Right cardiac atrium (tissue), 5 donors: ENCODE data around the gene SNAP29. TPM values are rescaled to one million over a fixed set of nuclear protein-coding genes. Genes with fewer than 3 reads are reported as not detected.
"Not testable (repeated sequence)": the region's sequence is repeated elsewhere in the genome, so short reads cannot be mapped to it uniquely, and the experiment has no call there.

ENCODE experiments used
- ATAC-seq, 2 donors: fragments of 200-7000 bp; cut with Tn5 transposase; one replicate each; pipeline versions ENCODE4 v1.8.0 to v1.9.1; 2020; ENCODE audit warnings: moderate library complexity in 2 of 2, mild to moderate bottlenecking in 1 of 2
- DNase-seq, 3 donors: peaks; one replicate each; pipeline ENCODE4 v3.0.0-alpha.2; 2020
- H3K27ac ChIP-seq: one replicate; pipeline ENCODE4 v1.5.1; 2013; ENCODE audit warnings: mild to moderate bottlenecking, low read length, control low read depth, moderate library complexity
- H3K27me3 ChIP-seq: one replicate; pipeline ENCODE4 v1.6.1; 2013; ENCODE audit not compliant: control insufficient read depth, insufficient read depth
- H3K4me1 ChIP-seq: one replicate; pipeline ENCODE4 v1.6.1; 2013; ENCODE audit warnings: low read length; ENCODE audit not compliant: control insufficient read depth, insufficient read depth
- H3K4me3 ChIP-seq: one replicate; pipeline ENCODE4 v1.5.1; 2013; ENCODE audit warnings: low read length, control low read depth
- H3K9me3 ChIP-seq: one replicate; pipeline ENCODE4 v1.6.1; 2013; ENCODE audit warnings: low read length; ENCODE audit not compliant: control insufficient read depth
- WGBS: extraction: QIAGEN DNeasy Blood & Tissue Kit; methylation state at CpG from one replicate; pipeline ENCODE4 v1.1.7; 2013; 5-methylcytosine and 5-hydroxymethylcytosine counted together
- intact Hi-C, 4 donors: fragments of 100-400 bp; cut with DNase I; formaldehyde crosslinking; loops; one replicate each; pipeline versions ENCODE4 v1.11.0 to v1.14.0; 2022 to 2023
- polyA plus RNA-seq: library from polyadenylated mRNA; stranded (reverse); fragments of 200-250 nt; gene quantifications from one replicate; pipeline ENCODE4 v1.2.3, GENCODE V29; 2013
- total RNA-seq, 4 donors: library from RNA; stranded (reverse); fragmentation: NEBNext Ultra II Directional; extraction: Animal tissue kit (Norgen Biotek cat#: 25700); gene quantifications; one replicate each; pipeline ENCODE4 v1.2.1, GENCODE V29; 2021
- donor health status: healthy with polysubstance abuse.
- donor health status: DM: no; HTN: yes; CAD: no.
- donor health status: DM: no; HTN: no; CAD: no.
- donor health status: DM: no; HTN: yes; CAD: no; lungs with severe emphysema.
- donor health status: DM: yes; HTN: yes; CAD: no.

Gene SNAP29
- total and polyA plus RNA-seq, 5 donors: 18.8 to 27.8 (median 26.1) TPM

DNA sequence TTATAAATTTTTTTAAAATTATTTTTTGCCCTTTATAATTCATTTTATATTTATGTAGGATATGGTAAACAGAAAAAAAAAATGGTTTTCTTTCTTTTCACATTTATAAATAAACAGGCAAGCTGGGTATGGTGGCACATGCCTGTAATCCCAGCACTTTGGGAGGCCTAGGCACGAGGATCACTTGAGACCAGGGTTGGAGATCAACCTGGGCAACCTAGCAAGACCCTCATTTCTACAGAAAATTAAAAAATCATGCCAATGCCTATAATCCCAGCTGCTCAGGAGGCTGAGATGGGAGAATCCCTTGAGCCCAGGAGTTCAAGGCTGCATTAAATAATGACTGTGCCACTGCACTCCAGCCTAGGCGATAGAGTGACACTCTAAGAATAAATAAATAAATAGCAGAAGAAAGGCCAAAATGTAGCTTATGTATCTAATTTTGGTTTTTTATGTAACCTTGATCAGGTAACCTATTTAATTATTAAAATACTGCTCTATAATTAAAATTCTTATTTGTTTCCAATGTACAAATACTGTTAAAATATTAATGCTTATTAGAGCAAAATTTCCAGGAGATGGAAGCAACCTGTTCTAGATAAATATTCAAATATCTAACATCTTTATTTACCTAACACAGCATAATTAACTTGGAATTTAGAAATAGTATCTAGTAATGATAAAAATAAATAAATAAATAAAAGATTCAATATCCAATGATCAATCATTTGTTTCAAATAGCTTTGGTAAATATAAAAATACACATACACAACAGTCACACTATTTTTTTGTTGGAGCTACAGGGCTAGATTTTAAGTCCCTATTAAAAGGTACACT lies 21.6 kb upstream of the SNAP29 start:
- Histone ChIP-seq H3K27me3 (no peaks in the 10 kb centered on the region), H3K27ac (no peak overlapping the region), H3K4me3 (no peak overlapping the region), H3K4me1 (peaks cover 4% of the 10 kb centered on the region), H3K9me3 (no peaks in the 10 kb centered on the region)
- intact Hi-C loops: no loop called here
- ATAC-seq (no peak), DNase-seq (no peak)
- 96% methylated on average over 2 of the region's 2 CpGs for WGBS

DNA sequence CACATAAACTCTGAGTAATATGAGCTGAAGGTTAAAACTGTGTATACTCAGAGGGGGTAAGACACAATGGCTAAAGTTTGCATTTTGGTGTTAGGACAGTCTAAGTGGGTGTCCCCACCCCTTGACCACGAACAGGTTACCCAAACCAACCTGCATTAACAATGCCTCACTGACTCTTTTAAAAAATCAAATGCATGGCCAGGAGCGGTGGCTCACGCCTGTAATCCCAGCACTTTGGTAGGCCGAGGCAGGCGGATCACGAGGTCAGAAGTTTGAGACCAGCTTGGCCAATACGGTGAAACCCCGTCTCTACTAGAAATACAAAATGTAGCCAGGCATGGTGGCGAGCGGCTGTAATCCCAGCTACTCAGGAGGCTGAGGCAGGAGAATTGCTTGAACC lies 19.5 kb upstream of the SNAP29 start:
- H3K27ac ChIP-seq, ATAC-seq, H3K9me3 ChIP-seq, DNase-seq, H3K4me3 ChIP-seq, H3K27me3 ChIP-seq, intact Hi-C loops, H3K4me1 ChIP-seq: not testable (repeated sequence)
- 98% methylated on average over 10 of the region's 10 CpGs for WGBS

GRCh38 chr22:20839837-20840645 lies 18.8 kb upstream of the SNAP29 start:
- ATAC-seq: no peak
- H3K27me3 ChIP-seq: no peaks in the 10 kb centered on the region

DNA sequence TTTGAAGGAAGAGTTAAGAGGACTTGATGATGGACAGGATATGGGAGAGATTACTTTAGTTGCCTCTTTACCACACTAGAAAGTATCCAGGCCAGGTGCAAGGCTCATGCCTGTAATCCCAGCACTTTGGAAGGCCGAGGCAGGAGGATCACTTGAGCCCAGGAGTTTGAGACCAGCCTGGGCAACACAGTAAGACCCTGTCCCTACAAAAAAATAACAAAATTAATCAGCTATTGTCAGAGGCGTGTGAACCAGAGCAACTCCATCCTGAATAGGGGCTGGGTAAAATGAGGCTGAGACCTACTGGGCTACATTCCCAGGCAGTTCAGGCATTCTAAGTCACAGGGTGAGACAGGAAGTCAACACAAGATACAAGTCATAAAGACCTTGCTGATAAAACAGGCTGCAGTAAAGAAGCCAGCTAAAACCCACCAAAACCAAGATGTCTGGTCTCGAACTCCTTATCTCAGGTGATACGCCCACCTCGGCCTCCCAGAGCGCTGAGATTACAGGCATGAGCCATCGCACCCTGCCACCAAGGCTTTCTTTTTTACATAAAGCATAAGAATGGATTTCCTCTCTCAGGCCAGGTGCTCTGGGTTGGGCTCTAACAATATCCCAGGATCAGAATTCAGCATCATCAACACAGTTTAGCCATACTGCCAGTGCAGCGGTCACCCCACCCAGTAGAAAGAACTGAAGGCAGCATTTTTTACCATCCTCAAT lies 18.0 kb upstream of the SNAP29 start:
- no peak for DNase-seq
- Histone ChIP-seq H3K4me3 (no peak overlapping the region), H3K27me3 (no peaks in the 10 kb centered on the region), H3K4me1 (peaks cover 6% of the 10 kb centered on the region), H3K9me3 (no peaks in the 10 kb centered on the region), H3K27ac (no peak overlapping the region)
- no peak for ATAC-seq
- intact Hi-C loops: no loop called here
- WGBS: 80% methylated on average over 8 of the region's 8 CpGs

More at GRCh38 chr22:20839837-20840645, 18.8 kb upstream of the SNAP29 start:
- H3K4me1 ChIP-seq: peaks cover 4% of the 10 kb centered on the region
- intact Hi-C loops: no loop called here
- no peaks in the 10 kb centered on the region for H3K9me3 ChIP-seq
- no peak overlapping the region for H3K27ac ChIP-seq
- WGBS: 85% methylated on average over 3 of the region's 3 CpGs
- no peak for DNase-seq
- H3K4me3 ChIP-seq: no peak overlapping the region

DNA sequence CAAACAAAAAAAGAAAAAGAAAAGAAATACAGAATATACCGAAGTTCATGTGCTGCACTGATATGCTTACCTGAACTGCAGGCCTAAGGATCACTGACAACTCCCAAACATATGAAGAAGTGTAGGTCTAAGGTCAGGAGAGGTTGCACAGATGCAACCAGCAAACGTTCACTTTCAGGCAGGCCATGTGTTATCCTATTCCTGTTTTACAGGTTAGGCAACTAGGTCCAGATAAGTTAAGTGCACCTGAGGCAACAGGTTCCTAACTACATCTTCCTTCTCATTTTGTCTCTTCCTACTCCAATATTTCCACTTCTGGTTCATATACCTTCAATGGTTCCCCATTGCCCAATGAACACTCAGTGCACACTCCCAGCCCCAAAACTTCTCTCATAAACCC lies 15.3 kb upstream of the SNAP29 start:
- Histone ChIP-seq H3K4me1 (peaks cover 6% of the 10 kb centered on the region), H3K27me3 (no peaks in the 10 kb centered on the region), H3K4me3 (no peak overlapping the region), H3K27ac (no peak overlapping the region), H3K9me3 (no peaks in the 10 kb centered on the region)
- ATAC-seq: no peak
- intact Hi-C loops: no loop called here
- no peak for DNase-seq
- 24% methylated on average over 2 of the region's 2 CpGs for WGBS

- Histone ChIP-seq H3K27ac (no peak overlapping the region), H3K4me1 (peaks cover 6% of the 10 kb centered on the region), H3K4me3 (no peak overlapping the region), H3K27me3 (no peaks in the 10 kb centered on the region), H3K9me3 (no peaks in the 10 kb centered on the region)
- WGBS: 83% methylated on average over 5 of the region's 5 CpGs
- intact Hi-C loops: no loop called here
- DNase-seq (no peak), ATAC-seq (no peak)
Measured at GRCh38 chr22:20844055-20845037, 14.5 kb upstream of the SNAP29 start.

GRCh38 chr22:20847318-20847822 lies 11.4 kb upstream of the SNAP29 start:
- H3K27me3 ChIP-seq: no peaks in the 10 kb centered on the region
- no peaks in the 10 kb centered on the region for H3K9me3 ChIP-seq
- no peak for ATAC-seq
- H3K4me3 ChIP-seq: no peak overlapping the region
- 93% methylated on average over 2 of the region's 2 CpGs for WGBS
- H3K27ac ChIP-seq: no peak overlapping the region
- peaks cover 5% of the 10 kb centered on the region for H3K4me1 ChIP-seq
- intact Hi-C loops: no loop called here
- DNase-seq: no peak

- peaks cover 7% of the 10 kb centered on the region for H3K4me1 ChIP-seq
- peak in 1 of 2 donors; percentile 25 for ATAC-seq
- no peak overlapping the region for H3K4me3 ChIP-seq
- no peaks in the 10 kb centered on the region for H3K27me3 ChIP-seq
- intact Hi-C loops: no loop called here
- no peaks in the 10 kb centered on the region for H3K9me3 ChIP-seq
- no peak for DNase-seq
- 37% methylated on average over 4 of the region's 4 CpGs for WGBS
- no peak overlapping the region for H3K27ac ChIP-seq
Measured at GRCh38 chr22:20852076-20852475, 6.7 kb upstream of the SNAP29 start.

GRCh38 chr22:20852503-20852902 lies 6.3 kb upstream of the SNAP29 start:
- intact Hi-C loops: no loop called here
- DNase-seq: no peak
- peak in 1 of 2 donors; percentile 34 for ATAC-seq

DNA sequence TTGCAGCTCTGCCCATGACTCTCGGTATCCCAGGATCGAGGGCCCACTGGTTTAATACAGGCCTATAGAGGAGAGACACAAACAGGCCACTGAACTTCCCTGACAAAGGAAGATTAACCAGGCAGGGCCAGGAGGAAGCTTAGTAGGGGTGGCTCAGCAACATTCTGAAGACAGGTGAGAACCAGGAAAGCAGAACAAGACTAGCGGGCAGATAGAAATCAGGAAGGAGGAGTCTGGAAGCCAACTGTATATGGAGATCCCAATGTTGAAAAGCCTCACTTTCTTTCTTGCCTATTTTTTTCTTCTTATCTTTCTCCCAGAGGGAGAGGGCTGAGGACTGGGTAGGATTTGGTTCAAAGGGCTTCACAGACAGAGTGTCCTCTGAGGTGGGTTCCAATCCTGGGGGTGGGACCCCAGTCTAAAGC lies 5.6 kb upstream of the SNAP29 start:
- WGBS: 90% methylated on average over 3 of the region's 3 CpGs
- intact Hi-C loops: no loop called here
- no peak for ATAC-seq
- no peak overlapping the region for H3K4me3 ChIP-seq
- H3K4me1 ChIP-seq: peaks cover 11% of the 10 kb centered on the region
- no peak overlapping the region for H3K27ac ChIP-seq
- no peaks in the 10 kb centered on the region for H3K27me3 ChIP-seq
- H3K9me3 ChIP-seq: no peaks in the 10 kb centered on the region
- no peak for DNase-seq

More at GRCh38 chr22:20852503-20852902, 6.3 kb upstream of the SNAP29 start:
- Histone ChIP-seq H3K4me1 (peaks cover 11% of the 10 kb centered on the region), H3K9me3 (no peaks in the 10 kb centered on the region), H3K27ac (no peak overlapping the region), H3K4me3 (no peak overlapping the region), H3K27me3 (no peaks in the 10 kb centered on the region)
- WGBS: 25% methylated on average over 6 of the region's 6 CpGs
